CD4-positive, alpha-beta T cell treated with Interleukin-12 subunit alpha and Interleukin-12 subunit beta, for 1 hour (primary cell): ENCODE data around the gene NDC1.
"Not testable (repeated sequence)": the region's sequence is repeated elsewhere in the genome, so short reads cannot be mapped to it uniquely, and the experiment has no call there.

Source experiments
- DNase-seq: peaks from one replicate; pipeline ENCODE4 v3.0.0-alpha.2; 2020

Gene NDC1

GRCh38 chr1:53825306-53825705 lies 12.8 kb downstream of the NDC1 start:
- DNase-seq = no peak

- no peak for DNase-seq
These were observed 15.2 kb downstream of the NDC1 start for GRCh38 chr1:53822931-53823330.

- DNase-seq = no peak
These were observed 16.7 kb downstream of the NDC1 start for GRCh38 chr1:53821380-53821779.

DNA sequence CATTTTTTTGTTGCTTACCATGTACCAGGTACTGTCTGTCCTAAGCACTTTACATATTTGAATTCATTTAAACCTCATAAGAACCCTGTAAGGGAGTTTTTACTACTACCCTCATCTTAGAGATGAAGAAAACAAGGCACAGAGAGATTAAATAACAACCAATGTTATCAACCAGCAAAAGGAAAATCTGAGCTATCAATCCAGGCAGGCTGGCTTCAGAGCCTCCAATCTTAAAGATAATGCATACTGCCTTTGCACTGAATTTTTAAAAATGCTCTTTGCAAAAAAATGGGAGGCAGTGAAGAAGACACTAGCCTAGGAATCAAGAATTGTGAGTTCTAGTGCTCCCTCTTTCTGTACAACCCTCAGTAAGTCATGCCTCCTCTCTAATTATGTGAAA lies 18.7 kb downstream of the NDC1 start:
- DNase-seq = no peak

GRCh38 chr1:53816584-53816983 lies 21.5 kb downstream of the NDC1 start:
- DNase-seq = not testable (repeated sequence)

GRCh38 chr1:53815484-53815883 lies 22.6 kb downstream of the NDC1 start:
- DNase-seq = not testable (repeated sequence)

- no peak for DNase-seq
These were observed 26.7 kb downstream of the NDC1 start for GRCh38 chr1:53811414-53811851.

DNA sequence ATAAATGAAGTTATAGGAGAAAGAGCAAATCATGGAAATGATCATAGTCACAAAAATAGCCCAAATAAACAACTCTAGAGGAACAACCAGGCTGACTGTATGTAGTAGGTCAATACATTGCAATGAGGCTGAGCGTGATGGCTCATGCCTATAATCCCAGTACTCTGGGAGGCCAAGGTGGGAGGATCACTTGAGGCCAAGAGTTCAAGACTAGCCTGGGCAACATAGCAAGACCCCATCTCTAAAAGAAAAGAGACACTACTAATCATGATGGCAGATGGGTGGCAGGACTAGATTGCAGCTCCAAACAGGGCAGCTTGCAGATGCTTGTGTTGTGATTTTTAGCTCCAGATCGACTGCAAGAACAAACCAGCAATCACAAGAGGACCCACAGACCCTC lies 27.6 kb downstream of the NDC1 start:
- no peak for DNase-seq

DNA sequence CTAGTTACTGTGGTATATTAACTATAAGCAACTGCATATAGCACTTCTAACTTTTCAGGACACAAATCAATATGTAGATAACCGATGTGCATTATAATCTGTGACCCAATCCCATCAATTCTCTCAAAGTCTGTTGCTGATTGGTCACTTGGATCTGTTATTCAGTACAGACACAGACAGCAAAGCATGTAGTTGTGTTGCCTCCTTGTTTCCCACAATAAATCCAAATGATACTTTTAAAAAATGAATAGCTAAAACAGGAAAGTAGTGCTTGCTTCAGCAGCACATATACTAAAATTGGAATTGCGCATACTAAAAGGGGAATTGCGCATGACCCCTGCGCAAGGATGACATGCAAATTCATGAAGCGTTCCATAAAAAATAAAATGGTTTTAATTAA lies 28.1 kb downstream of the NDC1 start:
- DNase-seq = no peak

- DNase-seq = no peak
These were observed 30.2 kb downstream of the NDC1 start for GRCh38 chr1:53807916-53808315.

DNA sequence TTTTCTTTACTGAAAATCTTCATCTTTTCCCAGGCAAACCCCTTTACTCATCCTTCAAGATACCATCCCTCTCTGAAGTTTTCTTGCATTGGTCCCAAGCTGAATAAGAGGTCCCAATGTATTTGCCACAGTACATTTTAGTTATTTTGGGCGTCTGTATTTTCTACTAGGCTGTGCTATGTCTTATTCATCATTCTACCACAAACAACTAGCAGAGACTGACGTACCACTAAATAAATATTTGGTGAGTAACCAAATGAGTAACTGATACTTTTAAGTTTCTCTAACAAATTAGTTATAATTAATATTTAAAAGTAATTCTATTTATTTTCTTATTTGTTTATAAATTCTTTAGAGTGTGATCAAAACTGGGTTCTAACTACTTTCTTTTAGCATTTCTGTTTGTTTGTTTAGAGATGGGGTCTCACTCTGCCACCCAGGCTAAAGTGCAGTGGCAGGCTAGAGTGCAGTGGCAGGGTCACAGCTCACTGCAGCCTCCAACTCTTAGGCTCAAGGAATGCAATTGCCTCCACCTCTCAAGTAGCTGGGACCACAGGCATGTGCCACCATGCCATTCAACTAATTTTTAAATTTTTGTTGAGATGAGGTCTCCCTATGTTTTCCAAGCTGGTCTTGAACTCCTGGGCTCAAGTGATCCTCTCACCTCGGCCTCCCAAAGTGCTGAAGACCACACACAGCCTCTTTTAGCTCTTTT lies 33.1 kb downstream of the NDC1 start:
- no peak for DNase-seq

DNA sequence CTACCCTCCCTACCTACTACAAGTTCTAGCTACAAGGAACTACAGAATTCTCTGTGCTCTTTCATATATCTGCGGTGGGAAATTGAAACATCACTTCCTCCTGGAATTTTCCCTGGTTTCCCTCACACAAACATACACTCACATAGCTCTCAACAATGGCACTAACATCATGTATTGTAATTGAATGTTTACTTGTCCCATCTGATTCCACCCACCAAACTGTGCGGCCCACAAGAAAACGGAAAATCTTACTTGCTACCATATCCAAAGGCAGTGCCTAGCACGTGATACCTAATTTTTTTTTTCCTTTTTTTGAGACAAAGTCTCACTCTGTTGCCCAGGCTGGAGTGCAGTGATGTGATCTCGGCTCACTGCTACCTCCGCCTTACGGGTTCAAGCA lies 33.9 kb downstream of the NDC1 start:
- DNase-seq = no peak

- DNase-seq = no peak
These were observed 37.5 kb downstream of the NDC1 start for GRCh38 chr1:53800621-53801020.

- no peak for DNase-seq
These were observed 39.0 kb downstream of the NDC1 start for GRCh38 chr1:53799141-53799540.

GRCh38 chr1:53792806-53793205 lies 45.3 kb downstream of the NDC1 start:
- DNase-seq = no peak

DNA sequence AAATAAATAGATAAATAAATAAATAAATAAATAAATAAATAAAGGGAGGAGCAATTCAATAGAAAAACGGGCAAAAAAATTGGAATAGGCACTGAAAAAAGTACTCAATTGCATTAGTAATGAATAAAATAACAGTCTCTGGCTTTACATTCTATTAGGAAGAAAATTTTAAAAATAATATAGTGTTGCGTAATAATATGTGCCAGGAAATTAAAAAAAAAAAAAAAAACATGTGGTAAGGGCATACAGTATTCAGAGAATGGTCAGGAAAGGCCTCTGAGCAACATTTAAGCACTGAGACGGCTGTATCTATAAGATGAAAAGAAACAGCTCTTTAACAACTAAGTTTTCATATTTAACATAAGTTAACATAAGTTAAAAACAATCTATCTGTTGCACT lies 50.4 kb downstream of the NDC1 start:
- DNase-seq = no peak

GRCh38 chr1:53783056-53783455 lies 55.0 kb downstream of the NDC1 start:
- DNase-seq = no peak

GRCh38 chr1:53781654-53782053 lies 56.4 kb downstream of the NDC1 start:
- DNase-seq = no peak

GRCh38 chr1:53777272-53777671 lies 60.8 kb downstream of the NDC1 start:
- DNase-seq = no peak

- no peak for DNase-seq
These were observed 66.4 kb downstream of the NDC1 start for GRCh38 chr1:53771648-53772047.

- no peak for DNase-seq
These were observed 68.3 kb downstream of the NDC1 start for GRCh38 chr1:53769780-53770179.

DNA sequence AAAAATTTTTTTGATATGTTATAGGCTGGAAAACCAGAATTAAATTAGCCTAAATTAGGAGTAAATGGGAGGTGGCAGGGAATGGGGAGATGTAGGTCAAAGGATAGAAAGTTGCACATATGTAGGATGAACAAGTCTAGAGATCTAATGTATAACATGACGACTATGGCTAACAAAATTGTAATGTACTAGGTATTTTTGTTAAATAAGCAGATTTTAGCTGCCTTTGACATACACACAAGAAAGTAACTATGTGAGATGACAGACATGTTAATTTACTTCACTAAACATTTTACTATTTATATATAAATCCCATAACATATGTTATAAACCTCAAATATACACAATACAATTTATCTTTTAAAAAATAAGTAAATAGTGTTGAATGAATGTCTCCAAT lies 68.9 kb downstream of the NDC1 start:
- no peak for DNase-seq

- DNase-seq = peak; percentile 2
These were observed 71.2 kb downstream of the NDC1 start for GRCh38 chr1:53766831-53767405.

- no peak for DNase-seq
These were observed 71.8 kb downstream of the NDC1 start for GRCh38 chr1:53766194-53766742.

DNA sequence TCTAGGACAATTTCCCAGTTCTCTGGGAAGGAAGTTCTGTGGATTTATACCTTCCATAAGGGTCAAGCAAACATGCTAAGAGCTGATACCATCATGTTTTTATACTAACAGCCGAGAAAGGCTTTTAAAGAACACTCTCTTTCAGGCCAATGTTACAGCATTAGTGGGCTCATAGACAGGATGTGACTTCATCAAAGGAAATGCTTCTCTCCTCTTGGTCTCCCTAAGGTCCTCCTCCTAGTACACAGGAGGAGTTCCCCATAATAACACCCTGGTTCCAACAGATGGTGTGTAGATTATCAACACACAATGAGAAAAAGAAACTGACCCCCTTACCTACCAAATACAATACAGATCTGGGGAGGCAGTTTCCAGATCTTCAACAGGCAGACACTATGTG lies 72.4 kb downstream of the NDC1 start:
- peak; percentile 49 for DNase-seq
